Measurements from ENCODE around the gene RS1.

RS1 gene

DNA sequence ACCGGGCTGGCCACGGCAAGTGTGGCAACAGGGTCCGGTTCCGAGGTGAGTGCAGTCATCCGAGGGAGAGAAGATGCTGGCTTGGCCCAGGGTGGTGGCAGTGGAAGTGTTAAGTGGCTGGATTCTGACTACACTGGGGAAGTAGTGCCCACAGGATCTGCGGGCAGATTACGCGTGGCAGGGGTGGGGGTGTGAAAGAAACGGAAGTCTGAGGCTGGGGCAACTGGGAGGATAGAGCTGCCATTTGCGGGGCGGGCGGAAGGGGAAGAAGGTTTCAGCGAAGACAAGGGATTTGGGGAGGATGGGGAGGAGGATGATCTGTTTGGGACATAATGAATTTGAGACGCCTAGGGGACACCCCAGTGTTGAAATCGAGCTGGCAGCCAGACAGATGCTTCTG, 5.3 kb downstream of the RS1 start:
- DNase-seq = no peak

DNA sequence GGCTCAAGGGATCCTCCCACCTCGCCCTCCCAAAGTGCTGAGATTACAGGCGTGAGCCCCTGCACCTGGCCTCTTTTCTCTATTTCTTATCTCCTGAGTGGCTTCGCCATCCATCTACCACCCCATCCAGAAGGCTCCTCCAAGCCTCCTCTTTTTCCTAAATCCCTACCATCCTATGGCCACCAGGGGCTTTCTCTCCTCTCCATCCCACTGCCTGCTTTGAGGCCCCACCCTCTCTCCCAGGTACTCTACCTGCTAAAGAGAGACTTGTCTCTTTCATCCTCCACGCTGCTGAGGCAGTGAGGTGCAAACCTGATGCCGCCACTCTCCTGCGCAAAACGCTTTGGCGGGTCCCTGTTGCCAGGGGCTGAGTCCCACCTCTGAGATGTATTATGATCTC, 7.0 kb downstream of the RS1 start:
- no peak for DNase-seq

GRCh38 chrX:18661273-18661672, 10.6 kb downstream of the RS1 start:
- no peak for DNase-seq

DNA sequence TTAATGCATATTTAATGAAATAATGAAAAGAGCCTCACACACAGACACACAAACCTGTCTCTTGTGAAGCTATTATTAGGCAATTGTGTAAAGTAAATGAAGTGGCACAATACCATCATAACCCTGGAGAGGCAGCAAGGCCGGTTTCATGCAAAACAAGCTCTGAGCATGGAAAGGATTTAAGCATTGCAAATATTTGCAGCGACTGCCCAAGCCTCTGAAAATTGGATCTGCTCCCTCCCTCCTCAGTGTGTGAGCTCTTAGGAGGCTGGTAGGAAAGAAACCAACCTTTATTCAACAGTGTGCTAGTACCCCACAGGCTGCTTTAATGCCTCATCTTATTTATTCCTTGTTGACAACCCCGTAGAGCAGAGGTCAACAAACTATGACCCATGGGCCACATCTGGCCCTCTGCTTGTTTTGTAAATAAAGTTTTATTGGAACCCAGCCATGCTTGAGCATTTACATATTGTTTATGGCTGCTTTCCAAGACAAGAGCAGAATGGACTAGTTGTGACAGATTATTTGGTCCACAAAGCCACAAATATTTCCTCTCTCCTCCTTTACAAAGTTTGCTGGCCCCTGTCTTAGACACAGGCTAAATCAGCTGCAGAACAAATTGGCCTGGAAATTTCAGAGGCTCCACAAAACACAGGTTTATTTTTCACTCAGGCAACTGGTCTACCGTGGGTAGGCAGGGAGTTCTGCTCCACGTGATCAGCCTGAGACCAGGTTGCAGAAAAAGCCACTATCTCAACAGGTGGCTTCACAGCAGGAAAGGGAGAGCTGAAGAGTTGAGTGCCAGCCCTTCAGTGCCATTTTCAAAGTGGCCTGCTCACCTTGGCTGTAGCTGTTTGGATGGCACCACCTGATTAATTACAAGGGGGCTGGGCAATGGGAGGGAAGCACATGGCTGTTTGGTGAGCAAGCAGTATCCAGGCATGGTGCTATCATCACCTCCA, 16.8 kb downstream of the RS1 start:
- no peak for DNase-seq

GRCh38 chrX:18652636-18653035, 19.3 kb downstream of the RS1 start:
- DNase-seq = no peak

- no peak for DNase-seq
Measured at GRCh38 chrX:18650662-18651061, 21.2 kb downstream of the RS1 start.

- no peak for DNase-seq
Measured at GRCh38 chrX:18649498-18649951, 22.4 kb downstream of the RS1 start.

GRCh38 chrX:18647621-18648020, 24.3 kb downstream of the RS1 start:
- DNase-seq = no peak

DNA sequence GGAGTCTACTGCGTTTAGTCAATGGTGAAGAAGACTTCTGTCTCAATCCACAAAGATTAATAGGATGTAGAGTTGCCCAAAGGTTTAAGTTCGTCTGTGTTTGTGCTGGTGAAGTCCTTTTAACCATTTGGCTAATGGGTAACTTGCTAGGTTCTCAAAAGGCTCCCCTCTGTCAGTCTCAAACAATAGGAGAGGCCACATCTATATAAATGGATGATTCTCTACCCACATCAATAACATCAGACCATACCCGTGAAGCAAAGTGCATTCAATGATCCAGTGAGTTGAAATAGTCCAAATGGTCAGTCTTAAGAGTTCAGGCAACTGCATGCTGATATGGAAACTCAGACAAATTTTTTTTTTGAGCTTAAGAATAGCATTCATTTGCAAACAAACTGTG, 28.1 kb downstream of the RS1 start:
- DNase-seq = no peak

GRCh38 chrX:18643243-18643642, 28.7 kb downstream of the RS1 start:
- DNase-seq = no peak

DNA sequence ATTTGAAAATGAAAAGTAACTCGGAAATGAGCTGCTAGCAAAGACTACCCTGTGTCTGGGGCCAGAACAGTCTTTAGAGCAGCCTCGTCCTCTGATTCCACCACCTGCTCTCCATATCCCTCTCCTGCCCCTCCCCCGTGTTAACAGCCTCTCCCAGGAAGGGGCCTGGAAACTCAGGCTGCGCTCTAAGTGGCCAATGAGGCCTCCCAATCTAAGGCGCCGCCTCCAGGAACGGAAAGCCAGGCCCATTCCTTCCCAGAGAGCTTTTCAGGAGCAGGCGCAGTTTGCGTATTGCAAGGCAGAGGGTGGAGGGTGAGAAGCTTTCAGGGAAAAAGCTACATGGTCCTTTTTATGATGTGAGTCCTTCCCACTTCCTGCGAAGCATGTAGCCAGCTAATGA, 31.2 kb downstream of the RS1 start:
- no peak for DNase-seq

DNA sequence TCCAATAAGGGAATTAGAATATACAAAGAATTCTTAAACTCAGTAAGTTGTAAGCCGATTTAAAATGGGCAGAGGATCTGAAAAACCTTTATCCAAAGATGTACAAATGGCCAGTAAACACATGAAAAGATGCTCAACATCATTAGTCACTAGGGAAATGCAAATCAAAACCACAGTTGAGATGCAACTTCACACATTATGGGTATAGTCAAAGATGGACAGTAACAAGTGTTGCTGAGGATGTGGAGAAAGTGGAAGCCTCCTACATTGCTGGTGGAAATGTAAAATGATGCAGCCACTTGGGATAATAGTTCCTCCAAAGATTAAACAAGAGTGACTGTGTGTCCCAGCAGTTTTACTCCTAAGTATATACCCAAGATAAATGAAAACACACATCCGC, 32.6 kb downstream of the RS1 start:
- DNase-seq = no peak

- DNase-seq = no peak
Measured at GRCh38 chrX:18638398-18638797, 33.5 kb downstream of the RS1 start.

DNA sequence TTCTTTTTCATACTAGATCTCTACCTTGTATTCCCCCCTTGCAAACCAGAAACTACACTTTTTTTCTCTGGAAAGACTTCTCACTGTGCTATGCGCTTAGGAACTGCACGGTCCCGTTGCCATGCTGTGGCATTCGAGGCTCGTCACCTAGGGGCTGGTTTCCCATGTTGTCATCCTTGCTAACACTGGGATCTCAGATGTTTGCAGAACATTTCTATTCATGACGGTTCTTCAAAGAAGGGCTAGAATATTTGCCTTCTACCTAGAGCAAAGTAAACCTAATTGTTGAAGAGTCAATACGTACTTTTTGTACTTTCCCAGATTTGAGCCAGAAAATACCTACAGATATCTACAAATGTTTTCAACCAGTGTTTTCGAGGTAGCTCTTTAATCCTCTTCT, 41.0 kb downstream of the RS1 start:
- no peak for DNase-seq

DNA sequence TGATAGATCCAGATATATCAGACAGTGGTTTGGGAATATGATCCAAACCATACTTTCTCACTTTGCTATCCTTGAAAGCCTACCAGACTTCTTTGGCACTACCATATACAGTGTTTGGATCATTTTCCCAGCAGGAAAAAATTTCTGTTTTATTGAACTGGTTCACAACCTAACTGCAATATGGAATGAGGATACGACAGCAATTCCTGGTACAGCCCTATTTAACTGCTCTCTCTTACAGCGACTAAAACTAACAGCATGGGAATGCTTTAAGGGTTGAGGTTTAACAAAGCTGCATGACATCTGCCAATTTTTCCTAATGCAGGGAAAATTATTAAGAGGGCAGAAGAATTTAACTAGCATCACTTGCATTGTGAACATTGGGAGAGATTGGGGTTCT, 47.3 kb downstream of the RS1 start:
- DNase-seq = no peak

GRCh38 chrX:18620349-18620748, 51.6 kb downstream of the RS1 start:
- DNase-seq = no peak

DNA sequence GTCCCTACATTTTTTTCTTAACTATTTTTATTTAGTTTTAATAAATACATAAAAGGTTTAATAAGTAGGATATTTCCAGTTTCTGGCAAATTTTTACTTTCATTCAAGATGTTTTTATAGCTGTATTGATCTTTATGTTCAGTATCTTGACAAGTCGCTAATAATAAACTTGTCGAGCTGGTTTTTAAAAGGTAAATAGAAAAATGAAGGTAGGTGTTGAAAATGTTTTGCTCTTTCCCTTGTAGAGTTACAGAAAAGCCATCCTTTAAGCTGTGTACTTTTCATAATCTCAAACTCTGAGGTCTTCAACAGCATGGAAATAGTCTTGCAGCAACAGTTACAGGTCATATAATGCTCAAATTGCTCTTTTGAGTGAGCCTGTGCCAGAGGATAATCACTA, 52.6 kb downstream of the RS1 start:
- DNase-seq = no peak

GRCh38 chrX:18617407-18617750, 54.5 kb downstream of the RS1 start:
- no peak for DNase-seq

DNA sequence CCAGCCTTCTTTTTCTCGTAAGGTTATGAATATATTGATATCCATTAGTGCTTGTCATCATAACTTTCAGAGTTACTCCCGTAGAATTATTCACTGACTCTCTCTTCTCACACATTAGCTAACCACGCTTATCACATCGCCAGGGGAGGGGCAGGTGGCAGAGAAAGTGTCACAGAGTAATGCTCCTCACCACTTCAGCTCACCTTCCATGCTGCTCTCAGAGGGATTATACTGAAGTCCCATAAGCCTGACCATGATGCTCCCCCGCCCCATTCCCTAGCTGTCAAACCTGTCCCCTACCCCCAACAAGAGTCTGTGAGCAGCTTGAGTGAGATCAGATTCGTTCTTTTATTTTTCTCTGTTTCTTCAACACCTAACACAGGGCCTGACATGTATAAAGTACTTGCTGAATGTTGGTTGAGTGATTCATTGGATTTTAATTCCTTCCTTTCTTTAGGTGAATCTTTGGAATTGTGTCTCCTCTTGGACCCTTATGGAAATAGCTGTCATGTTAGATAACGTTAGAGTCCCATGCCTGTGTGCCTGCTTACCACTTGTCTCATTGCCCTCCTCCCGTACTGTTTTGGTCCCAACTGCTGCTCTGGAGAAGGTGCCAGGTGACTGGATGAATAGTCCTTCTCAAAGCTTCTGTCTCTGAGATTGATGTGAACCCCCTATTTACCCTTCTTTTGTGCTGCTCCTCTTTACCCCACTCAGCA, 55.1 kb downstream of the RS1 start:
- no peak for DNase-seq

- DNase-seq = no peak
Measured at GRCh38 chrX:18613930-18614639, 57.8 kb downstream of the RS1 start.

DNA sequence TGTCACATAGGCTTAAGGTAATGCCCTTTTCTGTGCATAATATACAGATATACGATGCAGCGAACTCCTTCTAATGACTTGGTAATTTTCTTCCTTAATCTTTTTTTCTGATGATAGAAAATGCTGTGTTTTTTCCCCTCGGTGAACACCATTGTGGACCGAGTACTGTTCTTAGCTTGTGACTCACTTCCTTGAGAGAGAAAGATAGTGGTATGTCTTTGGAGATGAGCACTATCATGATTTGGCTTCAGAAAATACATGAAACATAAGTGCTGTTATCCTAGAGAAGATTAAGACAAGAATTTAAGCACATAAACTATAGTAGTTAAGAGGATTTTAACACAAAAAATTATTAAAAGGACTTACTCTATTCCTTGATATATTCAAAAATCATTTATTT, 63.9 kb downstream of the RS1 start:
- DNase-seq = no peak

GRCh38 chrX:18598413-18598812, 73.5 kb downstream of the RS1 start:
- DNase-seq = no peak

DNA sequence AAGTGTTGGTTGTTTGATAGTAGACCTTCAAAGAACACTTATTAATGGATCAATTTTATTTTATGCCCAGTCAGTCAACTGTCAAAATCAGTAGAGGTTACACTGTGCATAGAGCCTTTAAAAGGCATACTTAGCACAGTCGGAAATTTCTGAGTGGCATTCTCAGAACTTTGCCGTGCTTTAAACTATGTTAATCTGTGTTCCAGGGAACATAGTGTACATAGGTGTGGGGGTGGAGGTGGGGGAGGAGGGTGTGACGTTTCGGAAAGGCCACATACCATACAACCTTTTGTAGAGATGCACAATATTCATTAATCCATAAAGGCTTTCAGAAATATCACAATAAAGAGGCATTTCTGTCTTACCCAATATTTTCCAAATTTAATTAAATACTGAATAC, 75.8 kb downstream of the RS1 start:
- DNase-seq = no peak

- no peak for DNase-seq
Measured at GRCh38 chrX:18594079-18594478, 77.8 kb downstream of the RS1 start.

All from GDM1 (cell line).